Fibroblast of lung (primary cell): Measurements from ENCODE around the gene MAGI2. TPM values are rescaled to one million over a fixed set of nuclear protein-coding genes. Genes with fewer than 3 reads are reported as not detected.

Experiments used
- DNase-seq, 2 donors: peaks; one replicate each; pipeline versions ENCODE4 v3.0.0 to v3.0.0-alpha.2; 2010; ENCODE audit warnings: low read depth in 2 of 2
- H2AFZ ChIP-seq: 2 replicates; pipeline ENCODE4 v1.5.1; 2012; ENCODE audit warnings: low read length, control low read depth, inconsistent platforms
- H3K27ac ChIP-seq: 2 replicates; pipeline ENCODE4 v1.5.1; 2011; ENCODE audit warnings: low read length, control low read depth; ENCODE audit not compliant: insufficient read depth
- H3K27me3 ChIP-seq: 2 replicates; pipeline ENCODE4 v1.5.1; 2011; ENCODE audit warnings: mild to moderate bottlenecking, low read length; ENCODE audit not compliant: control insufficient read depth, insufficient read depth
- H3K36me3 ChIP-seq: 2 replicates; pipeline ENCODE4 v1.5.1; 2011; ENCODE audit warnings: low read length; ENCODE audit not compliant: control insufficient read depth, insufficient read depth
- H3K4me1 ChIP-seq: 2 replicates; pipeline ENCODE4 v1.5.1; 2011; ENCODE audit warnings: low read length; ENCODE audit not compliant: control insufficient read depth, insufficient read depth; ENCODE audit errors: extremely low read depth
- H3K4me2 ChIP-seq: 2 replicates; pipeline ENCODE4 v1.5.1; 2011; ENCODE audit warnings: low read length, control low read depth; ENCODE audit not compliant: insufficient read depth; ENCODE audit errors: extremely low read depth
- H3K4me3 ChIP-seq, 4 experiments: fragments of 200-600 bp in 1 of 4; sonication (generic) in 1 of 4; replicated peaks in 1 of 4; 2 replicates each; pipeline ENCODE4 v1.5.1; 2011 to 2016; ENCODE audit warnings: low read length in 4 of 4, low read depth in 3 of 4, mild to moderate bottlenecking in 3 of 4, control low read depth in 2 of 4, inconsistent platforms in 1 of 4, mixed read lengths in 1 of 4; ENCODE audit not compliant: insufficient read depth in 1 of 4; ENCODE audit errors: control extremely low read depth in 1 of 4
- H3K79me2 ChIP-seq: 2 replicates; pipeline ENCODE4 v1.5.1; 2012; ENCODE audit warnings: mild to moderate bottlenecking, low read length, inconsistent platforms; ENCODE audit not compliant: control insufficient read depth, insufficient read depth
- H3K9ac ChIP-seq: 2 replicates; pipeline ENCODE4 v1.5.1; 2011; ENCODE audit warnings: mild to moderate bottlenecking, low read length, control low read depth; ENCODE audit not compliant: insufficient read depth
- H3K9me3 ChIP-seq: 2 replicates; pipeline ENCODE4 v1.5.1; 2012; ENCODE audit warnings: low read depth, low read length; ENCODE audit not compliant: control insufficient read depth, insufficient read depth
- H4K20me1 ChIP-seq: 2 replicates; pipeline ENCODE4 v1.5.1; 2011; ENCODE audit warnings: low read length; ENCODE audit not compliant: control insufficient read depth, insufficient read depth; ENCODE audit errors: extremely low read depth
- CTCF ChIP-seq, 2 donors: IDR thresholded peaks in 1 of 2; conservative IDR thresholded peaks in 1 of 2; 1 replicate in 1 of 2; 2 replicates in 1 of 2; pipeline ENCODE4 v1.5.1; 2011 to 2012; ENCODE audit warnings: low read length in 2 of 2, control low read depth in 1 of 2, inconsistent platforms in 1 of 2, low read depth in 1 of 2, mild to moderate bottlenecking in 1 of 2
- EZH2 ChIP-seq: IDR thresholded peaks from 2 replicates; pipeline ENCODE4 v1.5.1; 2012; ENCODE audit warnings: low read length, control low read depth, mild to moderate bottlenecking; ENCODE audit errors: missing control alignments
- polyA plus RNA-seq, 2 donors: library from polyadenylated mRNA; depleted of rRNA in 1 of 2; stranded (reverse) in 1 of 2; unstranded in 1 of 2; fragments of >200 nt; gene quantifications; 2 replicates each; pipeline ENCODE4 v1.2.1, GENCODE V29; 2011 to 2012; ENCODE audit warnings: missing spikeins in 1 of 2
- total RNA-seq: library from RNA; depleted of rRNA; stranded (reverse); fragments of >200 nt; gene quantifications from 2 replicates; pipeline ENCODE4 v1.2.1, GENCODE V29; 2014

Gene MAGI2
- total and polyA plus RNA-seq, 2 donors (not counting 1 experiment from before 2014, with no cell fraction given) = 1.8 to 17.0 TPM

GRCh38 chr7:77989981-77990566 lies 1463.4 kb downstream of the MAGI2 start:
- no peak overlapping the region for H3K4me2 ChIP-seq
- TF ChIP-seq EZH2 (no peak), CTCF (conservative IDR thresholded peaks at IDR 0.05 in 1 of 2, IDR thresholded peaks at IDR 0.05 in 1 of 2; ENCODE audit: low read depth in 1 of 2, low read length in 2 of 2) (no peak)
- H4K20me1 ChIP-seq = no peaks in the 10 kb centered on the region
- H3K79me2 ChIP-seq = no peaks in the 10 kb centered on the region
- peaks cover 6% of the 10 kb centered on the region for H3K27me3 ChIP-seq
- no peak for DNase-seq
- no peak overlapping the region for H3K4me3 ChIP-seq
- H3K36me3 ChIP-seq = no peaks in the 10 kb centered on the region
- no peak overlapping the region for H3K9ac ChIP-seq
- no peak overlapping the region for H2AFZ ChIP-seq
- H3K4me1 ChIP-seq = no peaks in the 10 kb centered on the region
- H3K27ac ChIP-seq = no peak overlapping the region
- no peaks in the 10 kb centered on the region for H3K9me3 ChIP-seq

DNA sequence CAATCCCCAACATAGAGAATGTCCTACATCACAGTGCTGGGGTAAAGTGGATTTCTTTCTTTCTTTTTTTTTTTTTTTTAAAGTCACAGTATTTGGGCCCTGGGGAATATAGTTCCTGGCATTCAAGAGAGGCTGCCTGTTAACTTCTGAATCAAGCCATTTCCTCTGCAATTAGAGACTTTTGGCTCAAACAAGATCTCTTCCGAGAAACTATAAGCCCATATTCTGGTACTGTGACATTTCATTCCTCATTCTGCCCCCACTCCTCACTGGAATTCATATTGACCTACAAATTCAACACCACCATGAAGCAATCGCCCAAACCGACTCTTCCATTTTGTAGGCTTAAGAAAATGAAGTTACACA lies 1467.5 kb downstream of the MAGI2 start:
- Histone ChIP-seq H3K9me3 (no peaks in the 10 kb centered on the region), H3K4me1 (no peaks in the 10 kb centered on the region), H3K79me2 (no peaks in the 10 kb centered on the region), H3K27me3 (no peaks in the 10 kb centered on the region), H3K4me3 (no peak overlapping the region), H3K4me2 (no peak overlapping the region), H2AFZ (no peak overlapping the region), H4K20me1 (no peaks in the 10 kb centered on the region), H3K9ac (no peak overlapping the region), H3K27ac (no peak overlapping the region), H3K36me3 (no peaks in the 10 kb centered on the region)
- TF ChIP-seq CTCF (conservative IDR thresholded peaks at IDR 0.05 in 1 of 2, IDR thresholded peaks at IDR 0.05 in 1 of 2; ENCODE audit: low read depth in 1 of 2, low read length in 2 of 2) (no peak), EZH2 (no peak)
- no peak for DNase-seq

DNA sequence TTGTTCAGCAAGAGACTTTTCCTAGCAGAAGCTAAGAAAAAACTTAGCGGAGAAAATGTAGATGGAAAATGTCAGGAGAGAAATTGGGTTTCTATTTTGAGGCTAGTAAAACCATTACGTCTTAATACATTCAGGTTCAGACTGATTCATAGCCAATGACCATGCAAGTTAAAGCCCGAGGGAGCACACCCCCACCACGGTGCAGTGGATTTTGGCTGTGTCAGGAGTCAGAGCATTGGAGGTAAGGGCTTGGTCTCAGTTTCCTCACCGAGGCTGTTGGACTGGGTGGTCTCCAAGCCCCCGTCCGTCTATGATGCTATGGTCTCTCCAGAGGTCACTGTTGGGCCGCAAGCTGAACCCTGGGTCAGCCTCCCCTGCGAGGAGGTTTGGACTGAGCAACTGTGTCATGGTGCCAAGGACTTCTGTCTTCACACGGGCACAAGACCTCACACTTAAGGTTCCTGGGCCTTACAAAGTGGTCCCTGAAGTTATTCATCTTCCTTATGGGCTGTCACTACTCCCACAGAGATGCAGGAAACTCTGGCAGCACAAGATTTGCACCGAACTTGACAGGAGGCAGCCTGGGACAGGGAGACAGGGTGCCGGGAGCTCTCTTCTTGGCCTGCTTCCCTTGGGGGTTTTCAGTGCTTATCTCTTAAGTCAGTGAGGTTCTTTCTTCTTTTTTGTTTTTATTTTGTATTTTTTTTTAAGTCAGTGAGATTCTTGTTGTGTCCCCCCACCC lies 1468.1 kb downstream of the MAGI2 start:
- Histone ChIP-seq H3K27me3 (no peaks in the 10 kb centered on the region), H3K4me2 (no peak overlapping the region), H3K4me1 (no peaks in the 10 kb centered on the region), H3K9ac (no peak overlapping the region), H3K4me3 (no peak overlapping the region), H3K36me3 (no peaks in the 10 kb centered on the region), H4K20me1 (no peaks in the 10 kb centered on the region), H2AFZ (no peak overlapping the region), H3K79me2 (no peaks in the 10 kb centered on the region), H3K27ac (no peak overlapping the region), H3K9me3 (no peaks in the 10 kb centered on the region)
- no peak for TF ChIP-seq EZH2
- TF ChIP-seq CTCF (conservative IDR thresholded peaks at IDR 0.05 in 1 of 2, IDR thresholded peaks at IDR 0.05 in 1 of 2; ENCODE audit: low read depth in 1 of 2, low read length in 2 of 2) = no peak
- no peak for DNase-seq
